Panc1 (cell line): ENCODE measurements around the gene ZDHHC18.

Experiments
- POLR2AphosphoS5 ChIP-seq: IDR thresholded peaks from 2 replicates; pipeline ENCODE4 v1.6.1; 2012; ENCODE audit warnings: mild to moderate bottlenecking, low read depth, low read length, moderate library complexity
- REST ChIP-seq, 2 experiments: IDR thresholded peaks; 2 replicates each; pipeline ENCODE4 v1.6.1; 2011 to 2012; ENCODE audit warnings: low read depth in 2 of 2, control low read depth in 1 of 2, low read length in 1 of 2, mild to moderate bottlenecking in 1 of 2, moderate library complexity in 1 of 2; ENCODE audit not compliant: insufficient read depth in 1 of 2
- SIN3A ChIP-seq: IDR thresholded peaks from 2 replicates; pipeline ENCODE4 v1.6.1; 2012; ENCODE audit warnings: low read depth, mild to moderate bottlenecking, low read length, moderate library complexity, borderline replicate concordance; ENCODE audit not compliant: insufficient read depth
- TCF7L2 ChIP-seq: IDR thresholded peaks from 2 replicates; pipeline ENCODE4 v1.6.1; 2011; ENCODE audit warnings: mild to moderate bottlenecking, low read depth, low read length, inconsistent platforms
- TF ChIP-seq, protein P1 (sequence below): fragments of 450-650 bp; IDR thresholded peaks from 2 replicates; pipeline ENCODE4 v1.5.1; 2017; ENCODE audit warnings: mild to moderate bottlenecking

- TF ChIP-seq, protein P1, sequence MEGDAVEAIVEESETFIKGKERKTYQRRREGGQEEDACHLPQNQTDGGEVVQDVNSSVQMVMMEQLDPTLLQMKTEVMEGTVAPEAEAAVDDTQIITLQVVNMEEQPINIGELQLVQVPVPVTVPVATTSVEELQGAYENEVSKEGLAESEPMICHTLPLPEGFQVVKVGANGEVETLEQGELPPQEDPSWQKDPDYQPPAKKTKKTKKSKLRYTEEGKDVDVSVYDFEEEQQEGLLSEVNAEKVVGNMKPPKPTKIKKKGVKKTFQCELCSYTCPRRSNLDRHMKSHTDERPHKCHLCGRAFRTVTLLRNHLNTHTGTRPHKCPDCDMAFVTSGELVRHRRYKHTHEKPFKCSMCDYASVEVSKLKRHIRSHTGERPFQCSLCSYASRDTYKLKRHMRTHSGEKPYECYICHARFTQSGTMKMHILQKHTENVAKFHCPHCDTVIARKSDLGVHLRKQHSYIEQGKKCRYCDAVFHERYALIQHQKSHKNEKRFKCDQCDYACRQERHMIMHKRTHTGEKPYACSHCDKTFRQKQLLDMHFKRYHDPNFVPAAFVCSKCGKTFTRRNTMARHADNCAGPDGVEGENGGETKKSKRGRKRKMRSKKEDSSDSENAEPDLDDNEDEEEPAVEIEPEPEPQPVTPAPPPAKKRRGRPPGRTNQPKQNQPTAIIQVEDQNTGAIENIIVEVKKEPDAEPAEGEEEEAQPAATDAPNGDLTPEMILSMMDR: no peak
- TF ChIP-seq REST (IDR thresholded peaks at IDR 0.05; ENCODE audit: insufficient read depth in 1 of 2, low read depth in 2 of 2, low read length in 1 of 2) (no peak), TCF7L2 (no peak), POLR2AphosphoS5 (no peak), SIN3A (no peak)
Observed at GRCh38 chr1:26853600-26853999, 27.1 kb downstream of the ZDHHC18 start.
